Nephron progenitor cell (in vitro differentiated cells): ENCODE measurements around the gene CDH4.
A peak's percentile ranks its signal among the peaks of the same experiment; 100 is the strongest.

Source experiments
- DNase-seq: peaks from one replicate; pipeline ENCODE4 v3.0.0; 2021
- H3K27ac Mint-ChIP-seq: 2 replicates; pipeline ENCODE4 v1.8.0; 2021; ENCODE audit warnings: mild to moderate bottlenecking, moderate library complexity, mixed read lengths
- H3K27me3 Mint-ChIP-seq: 2 replicates; pipeline ENCODE4 v1.8.0; 2021; ENCODE audit warnings: mild to moderate bottlenecking, low read depth, mixed read lengths; ENCODE audit not compliant: poor library complexity
- H3K36me3 Mint-ChIP-seq: 2 replicates; pipeline ENCODE4 v1.8.0; 2021; ENCODE audit warnings: low read depth, mixed read lengths
- H3K4me1 Mint-ChIP-seq: 2 replicates; pipeline ENCODE4 v1.8.0; 2021; ENCODE audit warnings: mixed read lengths
- H3K4me3 Mint-ChIP-seq: 2 replicates; pipeline ENCODE4 v1.8.0; 2021; ENCODE audit warnings: mild to moderate bottlenecking, moderate library complexity, mixed read lengths
- H3K9me3 Mint-ChIP-seq: 2 replicates; pipeline ENCODE4 v1.8.0; 2021; ENCODE audit warnings: mild to moderate bottlenecking, moderate library complexity, mixed read lengths
- TF ChIP-seq, protein P1 (sequence below): fragments of 200-600 bp; sonication (generic); IDR thresholded peaks from 2 replicates; pipeline ENCODE4 v1.5.0; 2021; ENCODE audit warnings: antibody characterized with exemption

Gene CDH4

GRCh38 chr20:61884571-61885389, 632.7 kb downstream of the CDH4 start:
- TF ChIP-seq, protein P1, sequence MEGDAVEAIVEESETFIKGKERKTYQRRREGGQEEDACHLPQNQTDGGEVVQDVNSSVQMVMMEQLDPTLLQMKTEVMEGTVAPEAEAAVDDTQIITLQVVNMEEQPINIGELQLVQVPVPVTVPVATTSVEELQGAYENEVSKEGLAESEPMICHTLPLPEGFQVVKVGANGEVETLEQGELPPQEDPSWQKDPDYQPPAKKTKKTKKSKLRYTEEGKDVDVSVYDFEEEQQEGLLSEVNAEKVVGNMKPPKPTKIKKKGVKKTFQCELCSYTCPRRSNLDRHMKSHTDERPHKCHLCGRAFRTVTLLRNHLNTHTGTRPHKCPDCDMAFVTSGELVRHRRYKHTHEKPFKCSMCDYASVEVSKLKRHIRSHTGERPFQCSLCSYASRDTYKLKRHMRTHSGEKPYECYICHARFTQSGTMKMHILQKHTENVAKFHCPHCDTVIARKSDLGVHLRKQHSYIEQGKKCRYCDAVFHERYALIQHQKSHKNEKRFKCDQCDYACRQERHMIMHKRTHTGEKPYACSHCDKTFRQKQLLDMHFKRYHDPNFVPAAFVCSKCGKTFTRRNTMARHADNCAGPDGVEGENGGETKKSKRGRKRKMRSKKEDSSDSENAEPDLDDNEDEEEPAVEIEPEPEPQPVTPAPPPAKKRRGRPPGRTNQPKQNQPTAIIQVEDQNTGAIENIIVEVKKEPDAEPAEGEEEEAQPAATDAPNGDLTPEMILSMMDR: no peak
- H3K36me3 Mint-ChIP-seq: no peaks in the 10 kb centered on the region
- DNase-seq: no peak
- H3K9me3 Mint-ChIP-seq: peaks cover 7% of the 10 kb centered on the region
- no peak overlapping the region for H3K27ac Mint-ChIP-seq
- peaks cover 12% of the 10 kb centered on the region for H3K27me3 Mint-ChIP-seq
- peaks cover 21% of the 10 kb centered on the region for H3K4me1 Mint-ChIP-seq
- no peak overlapping the region for H3K4me3 Mint-ChIP-seq

DNA sequence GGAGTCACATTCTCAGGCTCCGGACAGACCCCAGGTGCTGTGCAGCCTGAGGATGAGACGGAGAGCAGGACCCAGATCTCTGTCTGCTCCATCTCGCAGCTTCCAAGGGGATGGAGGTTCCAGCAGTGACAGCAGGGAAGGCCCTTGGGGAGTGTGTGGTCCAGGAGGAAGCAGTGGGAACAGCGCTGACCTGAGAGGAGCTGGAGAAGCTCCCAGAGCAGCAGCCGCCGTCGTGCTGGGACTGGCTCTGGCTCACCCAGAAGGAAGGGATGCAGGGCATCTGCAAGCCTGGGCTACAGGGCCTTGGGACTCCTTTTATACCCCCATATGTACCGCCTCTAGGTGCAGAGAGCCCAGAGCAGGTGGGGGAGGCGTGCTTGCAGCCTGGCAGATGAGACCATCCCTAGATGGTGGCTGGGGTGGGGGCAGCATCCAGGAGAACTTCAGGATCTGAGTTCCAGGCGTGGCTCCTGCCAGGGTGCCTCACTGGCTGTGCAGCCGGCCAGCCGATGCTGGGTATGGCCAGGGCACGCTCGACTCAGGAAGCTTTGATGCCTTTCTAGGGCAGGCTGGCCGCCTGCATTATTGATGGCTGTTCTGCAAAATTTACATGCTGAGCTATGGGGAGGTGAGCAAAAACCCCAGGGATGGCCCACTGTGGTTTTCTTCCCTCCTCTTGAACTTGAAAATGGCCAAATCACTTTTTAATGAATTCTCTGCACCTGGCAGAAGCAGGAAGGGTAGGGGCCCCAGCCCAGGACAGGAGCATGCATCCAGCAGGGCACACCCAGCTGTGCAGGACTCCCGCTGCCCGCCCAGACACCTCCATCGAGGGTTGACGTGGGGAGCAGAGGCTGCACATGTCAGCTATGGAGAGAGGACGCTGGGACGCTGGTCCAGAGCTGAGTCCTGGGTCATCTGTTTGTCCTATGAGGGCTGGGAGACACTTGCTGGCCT, 634.0 kb downstream of the CDH4 start:
- no peak for DNase-seq
- Mint-ChIP-seq H3K4me1 (peaks cover 21% of the 10 kb centered on the region), H3K27me3 (peaks cover 12% of the 10 kb centered on the region), H3K9me3 (peaks cover 10% of the 10 kb centered on the region), H3K36me3 (no peaks in the 10 kb centered on the region), H3K27ac (no peak overlapping the region), H3K4me3 (no peak overlapping the region)
- TF ChIP-seq, protein P1: no peak

DNA sequence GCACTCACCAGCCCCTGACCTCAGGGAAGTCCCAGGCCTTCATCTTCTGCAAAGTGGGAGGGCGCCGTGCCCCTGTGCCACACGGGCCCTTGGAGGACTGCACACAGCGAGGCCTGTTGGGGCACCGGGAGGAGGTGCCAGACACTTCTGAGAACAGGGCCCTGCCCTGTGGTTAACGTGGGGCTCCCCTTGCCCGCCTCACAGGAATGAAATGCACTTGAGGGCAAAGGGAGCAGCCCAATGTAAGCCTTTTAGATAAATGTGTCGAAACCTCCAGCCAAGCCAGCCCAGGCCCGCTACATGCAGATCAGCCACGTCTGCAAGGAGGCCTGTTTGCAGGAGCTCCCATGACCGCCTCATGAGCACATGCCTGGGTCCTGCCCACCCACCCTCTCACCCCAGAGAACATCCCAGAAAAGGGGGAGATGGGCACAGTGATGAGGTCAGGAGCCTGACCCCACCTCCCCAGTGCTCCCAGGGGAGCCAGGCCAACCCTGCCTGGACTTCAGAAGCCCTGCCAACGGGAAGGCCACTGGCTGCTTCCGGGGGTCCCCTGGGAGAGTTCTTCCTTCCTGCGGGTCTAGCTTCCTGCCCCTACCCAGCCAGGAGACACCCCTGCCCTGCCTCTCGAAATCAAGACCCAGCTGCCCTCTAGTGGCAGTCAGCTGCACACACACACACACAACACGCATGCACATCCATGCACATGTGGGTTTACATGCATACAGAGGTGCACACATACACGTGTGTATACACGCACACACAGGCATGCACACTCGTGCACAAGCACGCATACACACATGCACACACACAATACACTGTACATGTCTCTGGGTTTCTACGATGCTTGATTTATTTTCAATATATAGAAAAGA, 634.9 kb downstream of the CDH4 start:
- Mint-ChIP-seq H3K27me3 (peaks cover 10% of the 10 kb centered on the region), H3K36me3 (no peaks in the 10 kb centered on the region)

DNA sequence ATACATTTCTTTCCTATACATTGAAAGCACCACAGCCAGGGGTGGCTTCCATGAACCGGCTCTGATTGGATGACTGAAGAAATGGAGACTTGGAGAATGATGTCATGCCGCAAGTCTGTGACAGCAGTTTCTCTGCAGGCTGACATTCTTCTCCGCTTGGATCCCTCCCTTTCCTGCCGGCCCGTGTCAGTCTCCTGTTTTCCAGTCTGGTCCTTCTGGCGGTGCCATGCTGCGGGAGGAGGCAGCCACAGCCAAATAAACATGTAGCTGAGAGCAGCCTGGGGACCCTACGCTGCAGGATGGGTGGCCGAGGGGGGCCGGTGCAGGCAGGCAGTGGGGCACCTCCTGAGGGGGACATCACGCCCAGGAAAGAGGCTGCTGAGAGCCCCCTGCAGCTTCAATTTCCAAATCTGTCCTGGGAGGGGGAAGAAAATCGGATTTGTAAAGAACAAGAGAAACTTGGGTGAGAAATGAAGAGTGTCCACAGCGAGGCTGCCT, 635.6 kb downstream of the CDH4 start:
- TF ChIP-seq, protein P1: no peak
- Mint-ChIP-seq H3K4me1 (peaks cover 21% of the 10 kb centered on the region), H3K9me3 (peaks cover 19% of the 10 kb centered on the region), H3K4me3 (no peak overlapping the region), H3K36me3 (no peaks in the 10 kb centered on the region), H3K27ac (no peak overlapping the region), H3K27me3 (peaks cover 17% of the 10 kb centered on the region)
- DNase-seq: no peak

More for the DNA sequence above, 634.9 kb downstream of the CDH4 start:
- TF ChIP-seq, protein P1: peak; percentile 80
- Mint-ChIP-seq H3K9me3 (peaks cover 14% of the 10 kb centered on the region), H3K4me3 (no peak overlapping the region), H3K4me1 (peaks cover 21% of the 10 kb centered on the region), H3K27ac (no peak overlapping the region)
- peak; percentile 65 for DNase-seq

GRCh38 chr20:61888101-61888865, 636.2 kb downstream of the CDH4 start:
- H3K27me3 Mint-ChIP-seq: peaks cover 19% of the 10 kb centered on the region
- H3K36me3 Mint-ChIP-seq: no peaks in the 10 kb centered on the region
- no peak for DNase-seq
- TF ChIP-seq, protein P1: no peak
- no peak overlapping the region for H3K4me3 Mint-ChIP-seq
- peaks cover 19% of the 10 kb centered on the region for H3K9me3 Mint-ChIP-seq
- H3K4me1 Mint-ChIP-seq: peaks cover 15% of the 10 kb centered on the region
- H3K27ac Mint-ChIP-seq: no peak overlapping the region
